ENCODE data around the gene HIRA. TPM values are rescaled to one million over a fixed set of nuclear protein-coding genes. Genes with fewer than 3 reads are reported as not detected.

HIRA gene
- total and polyA plus RNA-seq, 10 donors: 8.9 to 31.7 (median 24.6) TPM

GRCh38 chr22:19289475-19290161, 141.9 kb downstream of the HIRA start:
- TF ChIP-seq POLR2AphosphoS5 (IDR thresholded peaks at IDR 0.05) (no peak), POLR2A (IDR thresholded peaks at IDR 0.05) (no peak), CTCF (IDR thresholded peaks at IDR 0.05 in 8 of 11, conservative IDR thresholded peaks at IDR 0.05 in 3 of 11) (no peak)
- Histone ChIP-seq H3K4me1 (peaks cover 14 to 32% (median 26%) of the 10 kb centered on the region in 6 donors), H3K27me3 (replicated peaks in 1 of 7) (peaks cover 0 to 27% (median 0%) of the 10 kb centered on the region in 7 donors), H3K9me3 (no peaks in the 10 kb centered on the region), H3K27ac (no peak overlapping the region), H3K4me3 (no peak overlapping the region), H3K36me3 (no peaks in the 10 kb centered on the region)
- no peak for DNase-seq
- intact Hi-C loops (cut with DNase I; ENCODE audit: low total_unique reads): loop anchor here (10.0 kb wide), 1 partner anchor 155 kb away; the partner anchor contains the start of gene C22orf39
- WGBS, 5 donors: 42 to 57% (median 54%) methylated on average over 5 of the region's 5 CpGs

- Histone ChIP-seq H3K36me3 (no peaks in the 10 kb centered on the region), H3K4me3 (no peak overlapping the region), H3K4me1 (peaks cover 13 to 30% (median 23%) of the 10 kb centered on the region in 6 donors), H3K27ac (no peak overlapping the region), H3K27me3 (replicated peaks in 1 of 7) (peaks cover 0 to 27% (median 0%) of the 10 kb centered on the region in 7 donors), H3K9me3 (no peaks in the 10 kb centered on the region)
- TF ChIP-seq CTCF (IDR thresholded peaks at IDR 0.05 in 8 of 11, conservative IDR thresholded peaks at IDR 0.05 in 3 of 11) (no peak), POLR2A (IDR thresholded peaks at IDR 0.05) (no peak), POLR2AphosphoS5 (IDR thresholded peaks at IDR 0.05) (no peak)
- no peak for DNase-seq
- intact Hi-C loops (cut with DNase I; ENCODE audit: low total_unique reads): no loop called here
- WGBS, 5 donors: 79 to 90% (median 87%) methylated on average over 4 of the region's 4 CpGs
Observed at GRCh38 chr22:19287889-19288288, 143.6 kb downstream of the HIRA start.

- H3K4me1 ChIP-seq: peaks cover 7 to 23% (median 16%) of the 10 kb centered on the region in 6 donors
- intact Hi-C loops (cut with DNase I; ENCODE audit: low total_unique reads): no loop called here
- no peak for TF ChIP-seq POLR2A (IDR thresholded peaks at IDR 0.05)
- TF ChIP-seq CTCF (IDR thresholded peaks at IDR 0.05 in 8 of 11, conservative IDR thresholded peaks at IDR 0.05 in 3 of 11): no peak
- H3K36me3 ChIP-seq: no peaks in the 10 kb centered on the region
- DNase-seq: no peak
- no peak overlapping the region for H3K4me3 ChIP-seq
- H3K9me3 ChIP-seq: no peaks in the 10 kb centered on the region
- 68 to 79% (median 73%) methylated on average over 5 of the region's 5 CpGs for WGBS, 5 donors
- no peak overlapping the region for H3K27ac ChIP-seq
- H3K27me3 ChIP-seq (replicated peaks in 1 of 7): peaks cover 0 to 27% (median 0%) of the 10 kb centered on the region in 7 donors
Observed at GRCh38 chr22:19287076-19287707, 144.3 kb downstream of the HIRA start.

GRCh38 chr22:19285831-19286230, 145.7 kb downstream of the HIRA start:
- TF ChIP-seq CTCF (IDR thresholded peaks at IDR 0.05 in 8 of 11, conservative IDR thresholded peaks at IDR 0.05 in 3 of 11): no peak
- TF ChIP-seq POLR2AphosphoS5 (IDR thresholded peaks at IDR 0.05): no peak
- no peak for TF ChIP-seq POLR2A (IDR thresholded peaks at IDR 0.05)

More at GRCh38 chr22:19285831-19286230, 145.7 kb downstream of the HIRA start:
- Histone ChIP-seq H3K4me3 (no peak overlapping the region), H3K9me3 (no peaks in the 10 kb centered on the region), H3K36me3 (no peaks in the 10 kb centered on the region), H3K27me3 (replicated peaks in 1 of 7) (peaks cover 0 to 20% (median 0%) of the 10 kb centered on the region in 7 donors), H3K4me1 (peaks cover 4 to 14% (median 9%) of the 10 kb centered on the region in 6 donors), H3K27ac (no peak overlapping the region)
- intact Hi-C loops (cut with DNase I; ENCODE audit: low total_unique reads): no loop called here
- WGBS, 5 donors: 23 to 63% (median 44%) methylated on average over 1 of the region's 1 CpG
- DNase-seq: no peak
